Neural crest cell (in vitro differentiated cells): Measurements from ENCODE around the gene GCK. TPM values are rescaled to one million over a fixed set of nuclear protein-coding genes. Genes with fewer than 3 reads are reported as not detected.

Experiments used
- DNase-seq: peaks from one replicate; pipeline ENCODE4 v3.0.0; 2021; ENCODE audit warnings: low read depth, mixed read lengths, low spot score
- H3K27ac Mint-ChIP-seq: one replicate; pipeline ENCODE4 v1.8.0; 2021; ENCODE audit warnings: mild to moderate bottlenecking, mixed read lengths; ENCODE audit not compliant: unreplicated experiment
- H3K27me3 Mint-ChIP-seq: 2 replicates; pipeline ENCODE4 v1.8.0; 2021; ENCODE audit warnings: low read depth, mild to moderate bottlenecking, mixed read lengths
- H3K36me3 Mint-ChIP-seq: 2 replicates; pipeline ENCODE4 v1.8.0; 2021; ENCODE audit warnings: low read depth, mild to moderate bottlenecking, mixed read lengths
- H3K4me1 Mint-ChIP-seq: 2 replicates; pipeline ENCODE4 v1.8.0; 2021; ENCODE audit warnings: mixed read lengths
- H3K4me3 Mint-ChIP-seq: one replicate; pipeline ENCODE4 v1.8.0; 2021; ENCODE audit warnings: mild to moderate bottlenecking, mixed read lengths
- H3K9me3 Mint-ChIP-seq: 2 replicates; pipeline ENCODE4 v1.8.0; 2021; ENCODE audit warnings: mixed read lengths
- total RNA-seq: library from RNA; stranded (reverse); gene quantifications from 2 replicates; pipeline ENCODE4 v1.2.1, GENCODE V29; 2021
- TF ChIP-seq, protein P1 (sequence below): fragments of 200-600 bp; sonication (generic); conservative IDR thresholded peaks from 2 replicates; pipeline ENCODE4 v1.5.0; 2021; ENCODE audit warnings: antibody characterized with exemption, mild to moderate bottlenecking

Gene GCK
- total RNA-seq, 1 donor from 2014 or later = 0.42 TPM

DNA sequence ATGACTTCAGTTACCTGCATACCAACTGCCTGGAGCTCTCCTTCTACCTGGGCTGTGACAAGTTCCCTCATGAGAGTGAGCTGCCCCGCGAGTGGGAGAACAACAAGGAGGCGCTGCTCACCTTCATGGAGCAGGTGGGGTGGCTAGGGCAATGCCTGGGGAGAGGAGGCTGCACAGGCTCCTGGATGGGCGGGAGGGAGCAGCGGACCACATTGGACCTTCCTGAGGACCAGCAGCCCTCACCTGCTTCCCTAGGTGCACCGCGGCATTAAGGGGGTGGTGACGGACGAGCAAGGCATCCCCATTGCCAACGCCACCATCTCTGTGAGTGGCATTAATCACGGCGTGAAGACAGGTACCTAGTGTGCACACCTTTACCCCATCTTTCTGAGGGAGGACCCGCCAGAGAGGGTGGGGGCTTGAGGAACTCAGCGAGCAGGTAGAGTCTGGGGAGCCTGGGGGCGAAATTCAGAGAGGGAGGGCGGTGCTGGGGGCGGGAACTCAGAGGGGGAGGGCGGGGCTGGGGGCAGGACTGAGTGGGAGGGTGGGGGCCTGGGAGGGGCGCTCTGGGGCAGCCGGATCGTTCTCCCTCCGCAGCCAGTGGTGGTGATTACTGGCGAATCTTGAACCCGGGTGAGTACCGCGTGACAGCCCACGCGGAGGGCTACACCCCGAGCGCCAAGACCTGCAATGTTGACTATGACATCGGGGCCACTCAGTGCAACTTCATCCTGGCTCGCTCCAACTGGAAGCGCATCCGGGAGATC is 76.1 kb downstream of the GCK start:
- H3K27me3 Mint-ChIP-seq = no peaks in the 10 kb centered on the region

GRCh38 chr7:44112231-44112996 is 76.8 kb downstream of the GCK start:
- Mint-ChIP-seq H3K27me3 (no peaks in the 10 kb centered on the region), H3K36me3 (peaks cover 9% of the 10 kb centered on the region), H3K9me3 (no peaks in the 10 kb centered on the region), H3K4me3 (no peak overlapping the region), H3K27ac (no peak overlapping the region), H3K4me1 (no peaks in the 10 kb centered on the region)
- TF ChIP-seq, protein P1, sequence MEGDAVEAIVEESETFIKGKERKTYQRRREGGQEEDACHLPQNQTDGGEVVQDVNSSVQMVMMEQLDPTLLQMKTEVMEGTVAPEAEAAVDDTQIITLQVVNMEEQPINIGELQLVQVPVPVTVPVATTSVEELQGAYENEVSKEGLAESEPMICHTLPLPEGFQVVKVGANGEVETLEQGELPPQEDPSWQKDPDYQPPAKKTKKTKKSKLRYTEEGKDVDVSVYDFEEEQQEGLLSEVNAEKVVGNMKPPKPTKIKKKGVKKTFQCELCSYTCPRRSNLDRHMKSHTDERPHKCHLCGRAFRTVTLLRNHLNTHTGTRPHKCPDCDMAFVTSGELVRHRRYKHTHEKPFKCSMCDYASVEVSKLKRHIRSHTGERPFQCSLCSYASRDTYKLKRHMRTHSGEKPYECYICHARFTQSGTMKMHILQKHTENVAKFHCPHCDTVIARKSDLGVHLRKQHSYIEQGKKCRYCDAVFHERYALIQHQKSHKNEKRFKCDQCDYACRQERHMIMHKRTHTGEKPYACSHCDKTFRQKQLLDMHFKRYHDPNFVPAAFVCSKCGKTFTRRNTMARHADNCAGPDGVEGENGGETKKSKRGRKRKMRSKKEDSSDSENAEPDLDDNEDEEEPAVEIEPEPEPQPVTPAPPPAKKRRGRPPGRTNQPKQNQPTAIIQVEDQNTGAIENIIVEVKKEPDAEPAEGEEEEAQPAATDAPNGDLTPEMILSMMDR = no peak
- no peak for DNase-seq

More for the DNA sequence above, 76.1 kb downstream of the GCK start:
- no peak for DNase-seq
- TF ChIP-seq, protein P1 = no peak
- H3K4me3 Mint-ChIP-seq = no peak overlapping the region
- no peaks in the 10 kb centered on the region for H3K4me1 Mint-ChIP-seq
- H3K36me3 Mint-ChIP-seq = peaks cover 12% of the 10 kb centered on the region
- no peaks in the 10 kb centered on the region for H3K9me3 Mint-ChIP-seq
- H3K27ac Mint-ChIP-seq = no peak overlapping the region

DNA sequence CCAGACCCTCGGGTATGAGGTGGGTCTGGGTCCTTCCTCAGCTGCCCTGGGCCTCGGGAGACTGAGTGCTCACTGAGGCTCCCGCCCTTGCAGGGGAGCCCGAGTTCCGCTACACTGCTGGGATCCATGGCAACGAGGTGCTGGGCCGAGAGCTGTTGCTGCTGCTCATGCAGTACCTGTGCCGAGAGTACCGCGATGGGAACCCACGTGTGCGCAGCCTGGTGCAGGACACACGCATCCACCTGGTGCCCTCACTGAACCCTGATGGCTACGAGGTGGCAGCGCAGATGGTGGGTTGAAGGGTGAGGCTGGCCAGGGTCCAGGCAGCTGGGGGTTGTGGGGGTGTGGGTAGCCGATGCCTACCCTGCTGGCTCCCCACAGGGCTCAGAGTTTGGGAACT is 77.5 kb downstream of the GCK start:
- DNase-seq = no peak
- TF ChIP-seq, protein P1 = no peak

GRCh38 chr7:44110719-44111635 is 78.3 kb downstream of the GCK start:
- DNase-seq = no peak
- TF ChIP-seq, protein P1 = no peak
- Mint-ChIP-seq H3K4me1 (peaks cover 4% of the 10 kb centered on the region), H3K9me3 (no peaks in the 10 kb centered on the region), H3K4me3 (peak overlapping the region; percentile 12), H3K36me3 (peaks cover 12% of the 10 kb centered on the region), H3K27ac (no peak overlapping the region), H3K27me3 (no peaks in the 10 kb centered on the region)

More for the DNA sequence above, 77.5 kb downstream of the GCK start:
- H3K27me3 Mint-ChIP-seq = no peaks in the 10 kb centered on the region
- no peaks in the 10 kb centered on the region for H3K9me3 Mint-ChIP-seq
- H3K36me3 Mint-ChIP-seq = peaks cover 9% of the 10 kb centered on the region
- no peak overlapping the region for H3K27ac Mint-ChIP-seq
- H3K4me3 Mint-ChIP-seq = peak overlapping the region; percentile 12
- no peaks in the 10 kb centered on the region for H3K4me1 Mint-ChIP-seq

DNA sequence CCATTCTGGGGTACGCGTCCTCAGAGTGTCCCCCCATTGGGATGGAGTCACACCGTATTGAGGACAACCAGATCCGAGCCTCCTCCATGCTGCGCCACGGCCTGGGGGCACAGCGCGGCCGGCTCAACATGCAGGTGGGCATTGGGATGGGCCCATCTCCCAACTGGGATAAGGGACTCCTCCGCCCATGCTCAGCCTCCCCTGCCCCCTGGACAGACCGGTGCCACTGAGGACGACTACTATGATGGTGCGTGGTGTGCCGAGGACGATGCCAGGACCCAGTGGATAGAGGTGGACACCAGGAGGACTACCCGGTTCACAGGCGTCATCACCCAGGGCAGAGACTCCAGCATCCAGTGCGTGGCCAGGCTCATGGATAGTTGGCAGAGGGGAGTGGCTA is 79.2 kb downstream of the GCK start:
- no peaks in the 10 kb centered on the region for H3K9me3 Mint-ChIP-seq
- DNase-seq = no peak
- TF ChIP-seq, protein P1 = no peak
- H3K27ac Mint-ChIP-seq = no peak overlapping the region
- H3K27me3 Mint-ChIP-seq = no peaks in the 10 kb centered on the region
- peaks cover 12% of the 10 kb centered on the region for H3K36me3 Mint-ChIP-seq
- peaks cover 14% of the 10 kb centered on the region for H3K4me1 Mint-ChIP-seq
- H3K4me3 Mint-ChIP-seq = no peak overlapping the region
